ENCODE results near the gene CASQ1. TPM values are rescaled to one million over a fixed set of nuclear protein-coding genes. Genes with fewer than 3 reads are reported as not detected.

The CASQ1 gene
- total and polyA plus RNA-seq, 4 donors = 0.99 to 4.6 (median 1.3) TPM

DNA sequence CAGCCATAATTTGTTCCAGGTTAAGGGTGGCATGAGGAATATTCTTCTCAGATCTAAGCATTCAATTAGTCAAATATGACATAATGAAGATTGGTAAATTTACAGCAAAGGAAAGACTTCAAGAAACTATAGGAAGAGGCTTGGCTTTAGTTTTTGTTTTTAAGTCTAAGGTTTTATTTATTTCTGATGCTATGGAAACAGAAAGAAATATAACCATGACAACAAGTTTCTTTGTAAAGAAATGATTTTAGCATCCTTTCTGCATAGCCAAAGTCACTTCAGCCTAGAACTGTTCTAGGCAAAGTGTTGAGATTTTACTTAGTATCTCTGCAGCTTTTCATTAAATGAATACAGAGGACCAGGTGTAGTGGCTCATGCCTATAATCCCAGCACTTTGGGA, 42.5 kb downstream of the CASQ1 start:
- Histone ChIP-seq H3K27me3 (ENCODE audit: control insufficient read depth, insufficient read depth, low read length) (no peaks in the 10 kb centered on the region), H3K9me3 (ENCODE audit: control insufficient read depth, insufficient read depth, low read length) (no peaks in the 10 kb centered on the region), H3K36me3 (ENCODE audit: control insufficient read depth, insufficient read depth, low read length) (peaks cover 42% of the 10 kb centered on the region), H3K4me3 (ENCODE audit: low read depth, low read length) (no peak overlapping the region), H3K4me1 (ENCODE audit: control insufficient read depth, insufficient read depth, low read length) (no peaks in the 10 kb centered on the region), H3K27ac (ENCODE audit: low read depth, low read length) (no peak overlapping the region)
- DNase-seq (ENCODE audit: low read depth in 4 of 6, low spot score in 6 of 6) = no peak

DNA sequence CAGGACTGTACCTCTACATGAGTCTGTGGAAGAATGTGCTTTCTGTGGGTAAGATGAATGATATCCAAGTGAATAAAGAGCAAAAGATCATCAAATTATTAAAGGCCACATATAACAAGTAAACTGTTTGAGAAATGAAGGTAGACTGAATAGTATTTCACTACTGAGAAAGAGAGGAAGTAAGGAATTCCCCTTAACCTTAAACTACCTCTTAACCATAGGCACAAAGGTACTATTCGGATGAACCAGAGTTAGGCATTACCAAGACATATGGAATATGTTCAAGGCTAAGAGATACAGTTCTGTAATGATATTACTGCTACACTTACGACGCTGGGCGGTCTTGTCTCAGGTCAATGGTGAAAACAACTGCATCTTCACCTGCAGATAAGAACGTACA, 46.4 kb downstream of the CASQ1 start:
- no peak overlapping the region for H3K27ac ChIP-seq (ENCODE audit: low read depth, low read length)

DNA sequence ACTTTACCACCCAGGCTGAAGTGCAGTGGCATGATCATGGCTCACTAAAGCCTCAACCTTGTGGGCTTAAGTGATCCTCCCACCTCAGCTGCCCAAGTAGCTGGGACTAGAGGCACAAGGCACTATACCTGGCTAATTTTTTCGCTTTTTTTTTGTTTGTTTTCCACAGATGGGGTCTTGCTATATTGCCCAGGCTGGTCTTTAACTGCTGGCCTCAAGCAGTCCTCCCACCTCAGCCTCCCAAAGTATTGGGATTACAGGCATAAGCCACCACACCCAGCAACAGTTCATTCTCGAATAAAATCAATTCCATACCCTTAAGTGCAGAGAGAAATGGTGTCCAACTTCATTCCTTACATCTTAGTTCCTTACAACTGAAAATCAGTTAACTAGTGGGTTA, 47.2 kb downstream of the CASQ1 start:
- H3K4me3 ChIP-seq (ENCODE audit: low read depth, low read length) = no peak overlapping the region
- WGBS (ENCODE audit: insufficient coverage) = no CpG with 5 or more reads among the region's 2 CpGs
- no peaks in the 10 kb centered on the region for H3K4me1 ChIP-seq (ENCODE audit: control insufficient read depth, insufficient read depth, low read length)
- no peaks in the 10 kb centered on the region for H3K9me3 ChIP-seq (ENCODE audit: control insufficient read depth, insufficient read depth, low read length)
- no peaks in the 10 kb centered on the region for H3K27me3 ChIP-seq (ENCODE audit: control insufficient read depth, insufficient read depth, low read length)
- peaks cover 40% of the 10 kb centered on the region for H3K36me3 ChIP-seq (ENCODE audit: control insufficient read depth, insufficient read depth, low read length)
- no peak for DNase-seq (ENCODE audit: low read depth in 4 of 6, low spot score in 6 of 6)
- no peak overlapping the region for H3K27ac ChIP-seq (ENCODE audit: low read depth, low read length)

More for the DNA sequence above, 46.4 kb downstream of the CASQ1 start:
- DNase-seq (ENCODE audit: low read depth in 4 of 6, low spot score in 6 of 6) = no peak
- Histone ChIP-seq H3K36me3 (ENCODE audit: control insufficient read depth, insufficient read depth, low read length) (peaks cover 46% of the 10 kb centered on the region), H3K9me3 (ENCODE audit: control insufficient read depth, insufficient read depth, low read length) (no peaks in the 10 kb centered on the region), H3K4me3 (ENCODE audit: low read depth, low read length) (no peak overlapping the region), H3K27me3 (ENCODE audit: control insufficient read depth, insufficient read depth, low read length) (no peaks in the 10 kb centered on the region), H3K4me1 (ENCODE audit: control insufficient read depth, insufficient read depth, low read length) (no peaks in the 10 kb centered on the region)
- 100% methylated on average over 1 of the region's 5 CpGs for WGBS (ENCODE audit: insufficient coverage)

DNA sequence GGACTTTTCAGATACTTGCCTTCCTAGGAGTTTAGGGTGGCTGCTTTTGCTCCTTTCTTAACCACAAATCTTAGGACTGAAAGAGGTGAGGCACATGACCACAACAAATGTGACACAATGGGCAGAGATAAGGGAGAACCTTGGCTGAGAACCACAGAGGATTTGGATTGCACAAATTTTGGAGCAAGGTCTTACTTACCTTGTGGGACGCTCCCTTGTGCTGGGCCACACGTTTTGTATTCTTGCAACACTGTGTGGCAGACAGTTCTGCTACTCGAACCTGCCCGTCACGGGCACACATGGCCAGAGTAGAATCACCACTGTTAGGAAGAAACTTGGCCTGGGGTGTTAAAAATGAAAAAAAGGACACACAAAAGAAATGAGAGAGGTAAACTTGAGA, 48.0 kb downstream of the CASQ1 start:
- no peak overlapping the region for H3K27ac ChIP-seq (ENCODE audit: low read depth, low read length)
- no peak for DNase-seq (ENCODE audit: low read depth in 4 of 6, low spot score in 6 of 6)
- H3K4me3 ChIP-seq (ENCODE audit: low read depth, low read length) = no peak overlapping the region
- H3K27me3 ChIP-seq (ENCODE audit: control insufficient read depth, insufficient read depth, low read length) = no peaks in the 10 kb centered on the region
- no peaks in the 10 kb centered on the region for H3K4me1 ChIP-seq (ENCODE audit: control insufficient read depth, insufficient read depth, low read length)
- H3K9me3 ChIP-seq (ENCODE audit: control insufficient read depth, insufficient read depth, low read length) = no peaks in the 10 kb centered on the region
- WGBS (ENCODE audit: insufficient coverage) = 94% methylated on average over 5 of the region's 5 CpGs
- peaks cover 39% of the 10 kb centered on the region for H3K36me3 ChIP-seq (ENCODE audit: control insufficient read depth, insufficient read depth, low read length)

DNA sequence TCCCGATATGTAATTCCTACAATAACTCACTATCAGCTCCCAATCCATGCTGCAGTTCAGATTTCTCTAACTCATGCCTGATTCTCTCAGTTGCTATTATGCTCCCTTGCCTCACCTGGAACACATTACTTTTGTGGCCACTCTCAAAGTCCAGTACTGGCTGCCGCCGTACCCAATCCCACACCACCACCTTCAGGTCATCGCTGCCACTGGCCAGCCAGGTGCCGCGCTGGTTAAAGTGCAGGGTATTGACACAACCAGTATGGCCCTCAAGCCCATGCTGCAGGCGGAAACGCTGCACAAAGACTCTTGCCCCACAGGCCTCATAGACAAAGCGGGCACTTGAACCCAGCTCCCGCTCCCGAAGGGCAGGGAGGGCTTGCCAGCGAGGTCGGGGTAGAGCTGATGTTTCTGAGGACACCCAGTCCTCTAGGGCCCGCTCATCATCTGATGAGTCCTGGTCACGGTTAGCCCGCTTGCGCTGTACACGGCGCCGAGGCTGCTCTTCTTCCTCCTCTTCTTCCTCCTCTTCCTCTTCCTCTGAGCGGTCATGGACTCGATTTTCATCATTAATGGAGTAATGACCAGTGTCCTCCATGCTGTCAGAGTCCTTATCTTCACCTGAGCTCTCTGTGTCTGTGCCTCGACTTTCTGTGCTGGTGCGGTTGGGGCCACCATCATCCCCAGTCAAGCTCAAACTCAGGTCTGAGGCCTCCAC, 49.4 kb downstream of the CASQ1 start:
- no peaks in the 10 kb centered on the region for H3K9me3 ChIP-seq (ENCODE audit: control insufficient read depth, insufficient read depth, low read length)
- H3K27ac ChIP-seq (ENCODE audit: low read depth, low read length) = no peak overlapping the region
- H3K36me3 ChIP-seq (ENCODE audit: control insufficient read depth, insufficient read depth, low read length) = peaks cover 39% of the 10 kb centered on the region
- H3K4me1 ChIP-seq (ENCODE audit: control insufficient read depth, insufficient read depth, low read length) = no peaks in the 10 kb centered on the region
- 97% methylated on average over 24 of the region's 24 CpGs for whole genome bisulfite sequencing (ENCODE audit: insufficient coverage)
- no peak for DNase-seq (ENCODE audit: low read depth in 4 of 6, low spot score in 6 of 6)
- H3K27me3 ChIP-seq (ENCODE audit: control insufficient read depth, insufficient read depth, low read length) = no peaks in the 10 kb centered on the region
- no peak overlapping the region for H3K4me3 ChIP-seq (ENCODE audit: low read depth, low read length)

DNA sequence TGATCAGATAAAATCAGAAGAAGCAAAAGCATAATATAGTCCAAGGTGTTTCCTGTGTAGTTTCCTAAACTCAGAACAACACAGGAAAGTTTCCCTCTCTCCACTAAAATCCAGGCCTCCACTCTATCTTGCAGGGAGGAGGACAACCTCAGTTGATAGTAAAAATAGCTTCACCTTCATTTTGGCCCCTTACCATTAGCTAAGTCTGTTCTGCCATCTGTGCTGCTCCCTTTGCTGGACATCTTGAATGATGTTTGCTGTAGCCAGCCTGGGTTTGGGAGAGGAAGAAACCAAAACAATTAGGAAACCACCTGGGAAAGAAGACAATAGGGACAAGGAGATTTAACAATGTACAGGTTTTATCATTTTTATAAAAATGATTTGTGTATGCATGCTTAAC, 53.4 kb downstream of the CASQ1 start:
- peaks cover 18% of the 10 kb centered on the region for H3K36me3 ChIP-seq (ENCODE audit: control insufficient read depth, insufficient read depth, low read length)
- no peak for DNase-seq (ENCODE audit: low read depth in 4 of 6, low spot score in 6 of 6)
- H3K27ac ChIP-seq (ENCODE audit: low read depth, low read length) = no peak overlapping the region

DNA sequence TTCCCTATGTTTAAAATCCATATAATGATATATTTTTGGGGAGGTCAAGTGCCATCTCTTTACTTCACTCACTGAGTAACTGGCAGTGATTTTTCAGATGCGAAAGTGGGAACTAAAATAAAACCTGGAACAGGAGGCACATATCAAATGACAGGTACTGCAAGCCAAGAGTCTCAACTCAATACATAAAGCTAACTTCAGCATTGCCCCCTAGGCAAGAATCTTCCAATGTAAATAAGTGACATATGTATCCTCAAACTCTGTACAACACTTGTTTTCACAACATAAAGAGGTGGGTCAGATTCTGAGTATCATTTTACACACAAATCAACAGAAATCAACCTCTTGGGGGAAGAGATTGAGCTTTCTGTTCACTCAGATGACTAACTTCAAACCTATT, 53.8 kb downstream of the CASQ1 start:
- H3K27ac ChIP-seq (ENCODE audit: low read depth, low read length) = no peak overlapping the region
- no peak overlapping the region for H3K4me3 ChIP-seq (ENCODE audit: low read depth, low read length)
- H3K9me3 ChIP-seq (ENCODE audit: control insufficient read depth, insufficient read depth, low read length) = no peaks in the 10 kb centered on the region
- no peaks in the 10 kb centered on the region for H3K27me3 ChIP-seq (ENCODE audit: control insufficient read depth, insufficient read depth, low read length)
- peaks cover 18% of the 10 kb centered on the region for H3K36me3 ChIP-seq (ENCODE audit: control insufficient read depth, insufficient read depth, low read length)
- WGBS (ENCODE audit: insufficient coverage) = no CpG with 5 or more reads among the region's 1 CpG
- H3K4me1 ChIP-seq (ENCODE audit: control insufficient read depth, insufficient read depth, low read length) = no peaks in the 10 kb centered on the region
- DNase-seq (ENCODE audit: low read depth in 4 of 6, low spot score in 6 of 6) = no peak

More for the DNA sequence above, 53.4 kb downstream of the CASQ1 start:
- H3K27me3 ChIP-seq (ENCODE audit: control insufficient read depth, insufficient read depth, low read length) = no peaks in the 10 kb centered on the region
- H3K4me1 ChIP-seq (ENCODE audit: control insufficient read depth, insufficient read depth, low read length) = no peaks in the 10 kb centered on the region
- H3K4me3 ChIP-seq (ENCODE audit: low read depth, low read length) = no peak overlapping the region
- H3K9me3 ChIP-seq (ENCODE audit: control insufficient read depth, insufficient read depth, low read length) = no peaks in the 10 kb centered on the region

DNA sequence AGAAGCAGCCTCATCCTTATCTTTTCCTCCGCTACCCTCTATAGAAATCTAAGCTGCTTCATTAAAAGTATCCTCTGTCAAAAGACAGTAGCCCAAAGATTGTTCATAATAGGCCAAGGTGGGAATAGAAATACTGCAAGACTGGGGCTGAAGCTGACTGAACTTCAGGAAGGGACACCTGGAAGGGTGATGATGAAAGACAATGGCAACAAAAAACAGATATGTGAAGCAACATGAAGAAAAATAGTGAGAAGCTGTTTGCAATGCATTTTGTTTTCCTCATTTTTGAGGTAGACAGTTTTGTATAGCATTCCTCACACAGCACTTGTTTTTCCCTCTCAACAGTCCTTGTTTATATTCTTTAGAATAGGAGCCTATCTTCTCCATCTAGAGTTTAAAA, 55.1 kb downstream of the CASQ1 start:
- no peaks in the 10 kb centered on the region for H3K27me3 ChIP-seq (ENCODE audit: control insufficient read depth, insufficient read depth, low read length)
- no peaks in the 10 kb centered on the region for H3K9me3 ChIP-seq (ENCODE audit: control insufficient read depth, insufficient read depth, low read length)
- no peak overlapping the region for H3K4me3 ChIP-seq (ENCODE audit: low read depth, low read length)
- H3K4me1 ChIP-seq (ENCODE audit: control insufficient read depth, insufficient read depth, low read length) = no peaks in the 10 kb centered on the region
- no peak for DNase-seq (ENCODE audit: low read depth in 4 of 6, low spot score in 6 of 6)
- H3K36me3 ChIP-seq (ENCODE audit: control insufficient read depth, insufficient read depth, low read length) = peaks cover 8% of the 10 kb centered on the region
- WGBS (ENCODE audit: insufficient coverage) = no CpG with 5 or more reads among the region's 1 CpG
- no peak overlapping the region for H3K27ac ChIP-seq (ENCODE audit: low read depth, low read length)

DNA sequence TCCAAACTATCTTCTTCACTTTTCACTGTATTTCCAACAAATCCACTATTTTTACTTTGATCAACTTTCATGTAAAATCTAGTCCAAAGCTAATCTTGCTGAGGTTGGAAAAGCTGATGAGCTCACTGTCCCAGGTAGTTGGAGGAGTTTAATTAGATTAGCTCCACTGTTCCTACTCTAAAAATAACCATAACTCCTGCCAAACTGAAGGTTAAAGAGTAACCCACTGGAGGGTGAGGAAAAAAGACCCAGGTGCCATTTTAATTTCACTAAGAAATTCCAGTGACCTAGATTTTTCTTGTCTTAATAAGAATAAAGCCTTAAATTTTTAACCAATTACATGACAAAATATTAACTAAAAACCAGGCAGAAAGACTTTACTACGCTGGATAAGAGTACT, 56.7 kb downstream of the CASQ1 start:
- Histone ChIP-seq H3K4me1 (ENCODE audit: control insufficient read depth, insufficient read depth, low read length) (no peaks in the 10 kb centered on the region), H3K27ac (ENCODE audit: low read depth, low read length) (no peak overlapping the region), H3K9me3 (ENCODE audit: control insufficient read depth, insufficient read depth, low read length) (no peaks in the 10 kb centered on the region), H3K4me3 (ENCODE audit: low read depth, low read length) (no peak overlapping the region), H3K27me3 (ENCODE audit: control insufficient read depth, insufficient read depth, low read length) (no peaks in the 10 kb centered on the region), H3K36me3 (ENCODE audit: control insufficient read depth, insufficient read depth, low read length) (no peaks in the 10 kb centered on the region)
- DNase-seq (ENCODE audit: low read depth in 4 of 6, low spot score in 6 of 6) = no peak
- WGBS (ENCODE audit: insufficient coverage) = no CpG with 5 or more reads among the region's 1 CpG

DNA sequence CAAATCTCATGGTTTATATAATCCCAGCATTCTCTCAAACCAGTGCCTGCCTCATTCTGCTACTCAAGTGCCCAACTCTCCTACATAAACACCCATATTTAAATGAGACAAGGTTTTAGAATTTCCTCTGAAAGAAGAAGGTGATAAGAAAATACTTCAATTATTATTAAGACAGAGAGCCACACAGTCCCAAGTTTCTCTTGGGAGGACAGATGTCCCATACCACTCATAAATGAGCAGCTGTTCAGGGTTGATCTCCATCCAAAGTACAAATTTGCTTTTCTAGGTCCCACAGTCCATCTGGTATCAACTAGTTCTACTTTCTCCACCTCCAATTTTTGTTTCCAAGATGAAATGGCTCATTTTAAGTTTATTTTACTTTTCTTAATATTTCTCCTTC, 60.6 kb downstream of the CASQ1 start:
- Histone ChIP-seq H3K27ac (ENCODE audit: low read depth, low read length) (no peak overlapping the region), H3K9me3 (ENCODE audit: control insufficient read depth, insufficient read depth, low read length) (no peaks in the 10 kb centered on the region), H3K27me3 (ENCODE audit: control insufficient read depth, insufficient read depth, low read length) (no peaks in the 10 kb centered on the region), H3K36me3 (ENCODE audit: control insufficient read depth, insufficient read depth, low read length) (no peaks in the 10 kb centered on the region), H3K4me1 (ENCODE audit: control insufficient read depth, insufficient read depth, low read length) (no peaks in the 10 kb centered on the region), H3K4me3 (ENCODE audit: low read depth, low read length) (no peak overlapping the region)
- DNase-seq (ENCODE audit: low read depth in 4 of 6, low spot score in 6 of 6) = peak in 2 of 6 donors; percentile 4 to 12
